Measurements from ENCODE around the gene DCUN1D2. TPM values are rescaled to one million over a fixed set of nuclear protein-coding genes. Genes with fewer than 3 reads are reported as not detected.
A peak's percentile ranks its signal among the peaks of the same experiment; 100 is the strongest.
"Not testable (repeated sequence)": the region's sequence is repeated elsewhere in the genome, so short reads cannot be mapped to it uniquely, and the experiment has no call there.

Gene DCUN1D2
- total RNA-seq, 1 donor from 2014 or later: 10.0 TPM

DNA sequence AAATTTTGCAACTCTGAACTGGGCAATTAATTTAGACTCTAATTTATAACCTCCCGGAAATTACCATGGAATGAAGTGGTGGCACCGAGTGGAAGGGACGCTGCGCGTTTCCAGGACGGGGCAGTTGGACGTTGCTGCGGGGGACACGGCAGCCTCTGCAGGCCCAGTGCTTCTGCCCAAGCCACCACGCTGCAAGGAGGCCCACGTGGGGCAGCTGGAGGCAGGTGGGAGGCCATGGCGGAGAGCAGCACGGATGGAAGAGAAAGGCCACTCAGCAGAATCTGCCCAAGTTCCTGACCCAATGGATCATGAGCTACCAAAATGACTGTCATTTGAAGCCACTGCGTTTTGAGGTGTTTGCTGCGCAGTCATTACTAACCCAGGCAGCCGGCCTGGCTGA is 26.0 kb downstream of the DCUN1D2 start:
- no peak for DNase-seq

DNA sequence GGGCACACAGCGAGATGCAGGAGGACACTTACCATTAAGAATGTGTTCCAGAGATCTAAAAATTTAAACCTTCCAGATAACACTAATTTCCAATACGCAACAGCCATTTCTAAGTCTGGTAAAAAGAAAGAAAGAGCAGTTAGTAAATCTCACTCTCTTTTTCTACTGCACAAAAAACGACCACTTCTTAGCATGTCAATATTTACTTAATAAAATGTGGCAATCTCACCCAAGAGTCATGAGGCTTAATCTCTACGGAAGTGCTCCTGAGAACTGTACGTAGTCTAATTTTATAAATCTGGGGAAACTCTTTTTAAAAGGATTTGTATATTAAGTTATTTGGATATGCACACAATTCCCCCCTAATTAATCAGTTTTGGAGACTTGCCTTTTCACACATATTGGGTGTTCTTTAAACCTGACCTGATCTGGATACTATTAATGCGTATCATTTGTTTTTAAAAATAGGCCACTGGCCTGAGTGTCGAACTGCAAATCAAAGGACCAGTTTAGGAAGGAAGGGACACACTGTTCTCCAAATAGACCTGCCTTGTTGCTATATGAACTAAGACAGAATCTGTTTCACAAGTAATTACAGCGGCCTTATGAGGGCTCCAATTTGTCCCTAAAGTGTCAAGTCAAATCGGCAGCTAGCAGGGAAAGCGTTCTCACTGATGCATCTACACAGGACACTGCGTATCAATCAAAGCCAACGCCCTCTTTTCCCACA is 29.3 kb downstream of the DCUN1D2 start:
- no peak for DNase-seq

DNA sequence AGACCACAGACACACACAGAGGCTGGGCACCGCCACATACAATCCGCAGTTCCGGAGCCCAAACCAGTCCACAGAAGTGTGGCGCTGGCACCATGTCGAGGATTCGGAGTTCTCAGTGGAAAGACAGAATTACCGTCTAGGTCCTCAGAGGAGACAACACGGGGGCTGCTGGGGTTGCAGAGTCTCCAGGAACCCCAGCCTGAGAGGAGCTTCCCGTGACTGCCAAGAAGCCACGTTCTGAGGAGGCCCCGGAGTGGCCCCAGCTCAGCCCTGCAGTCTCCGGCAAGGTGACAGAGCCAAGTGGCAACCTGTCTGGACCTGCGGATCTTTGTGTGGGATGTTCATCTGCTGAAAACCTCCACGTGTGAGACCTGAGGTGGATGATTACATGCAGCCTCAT is 29.9 kb downstream of the DCUN1D2 start:
- DNase-seq: no peak

DNA sequence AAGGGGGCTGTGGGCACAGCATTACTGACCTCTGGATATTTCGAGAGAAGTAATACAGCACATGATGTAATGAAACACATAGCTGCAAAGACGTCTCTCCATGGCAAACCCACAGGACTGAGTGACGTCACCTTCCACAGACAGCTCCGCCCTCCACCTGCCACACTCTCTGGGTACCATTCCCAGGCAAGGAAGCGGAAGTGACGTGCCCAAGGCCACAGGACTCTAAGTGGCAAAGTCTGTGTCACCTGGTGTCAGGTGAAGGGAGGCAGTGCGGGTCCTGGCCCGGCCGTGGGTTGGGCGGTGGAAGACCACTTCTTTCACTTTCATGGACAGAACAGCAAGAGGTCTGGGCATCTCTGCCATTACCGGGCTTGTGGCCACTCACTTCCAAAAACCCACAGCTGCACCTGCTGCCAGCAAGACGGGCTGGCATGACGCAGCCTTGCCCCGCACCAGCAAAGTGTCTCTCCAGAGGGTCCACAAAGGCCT is 30.4 kb downstream of the DCUN1D2 start:
- DNase-seq: no peak

DNA sequence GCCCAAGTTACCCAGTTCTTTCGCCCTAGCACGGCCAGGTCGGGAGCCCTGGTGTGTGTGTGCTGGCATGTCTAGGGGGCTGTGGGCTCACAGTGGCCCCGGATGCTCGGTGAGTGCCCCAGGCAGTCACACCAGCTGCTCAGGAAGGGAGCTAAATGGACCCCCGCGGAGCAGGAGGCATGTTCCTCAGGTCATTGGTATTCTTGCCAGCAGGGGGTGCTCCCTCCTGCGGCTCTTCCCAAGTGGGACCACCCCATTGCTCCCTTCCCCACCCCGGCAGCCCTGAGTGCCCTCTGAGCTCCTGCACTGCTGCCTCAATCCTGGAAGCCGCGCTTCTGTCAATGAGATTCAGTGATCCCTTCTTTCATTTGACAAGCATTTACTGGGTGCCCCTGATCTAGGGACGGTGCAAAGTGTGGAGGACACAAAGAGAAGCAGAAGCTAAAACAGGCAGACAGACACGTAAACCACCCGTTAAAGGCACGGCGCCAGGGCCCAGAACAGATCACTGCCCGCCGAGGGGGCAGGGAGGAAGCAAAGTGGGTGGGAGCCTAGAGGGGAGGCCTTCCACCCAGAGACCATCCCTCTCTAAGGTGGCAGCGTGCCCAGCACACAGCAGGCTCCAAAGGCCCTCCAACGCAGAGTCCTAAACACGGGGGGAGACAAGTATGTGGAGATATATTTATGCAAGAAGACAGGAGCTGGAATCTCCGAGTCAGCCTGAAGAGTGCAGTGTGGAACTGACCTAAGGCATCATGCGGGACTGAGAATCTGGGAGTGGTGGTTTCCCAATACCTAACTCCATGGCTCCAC is 32.1 kb downstream of the DCUN1D2 start:
- peak; percentile 59 for DNase-seq

DNA sequence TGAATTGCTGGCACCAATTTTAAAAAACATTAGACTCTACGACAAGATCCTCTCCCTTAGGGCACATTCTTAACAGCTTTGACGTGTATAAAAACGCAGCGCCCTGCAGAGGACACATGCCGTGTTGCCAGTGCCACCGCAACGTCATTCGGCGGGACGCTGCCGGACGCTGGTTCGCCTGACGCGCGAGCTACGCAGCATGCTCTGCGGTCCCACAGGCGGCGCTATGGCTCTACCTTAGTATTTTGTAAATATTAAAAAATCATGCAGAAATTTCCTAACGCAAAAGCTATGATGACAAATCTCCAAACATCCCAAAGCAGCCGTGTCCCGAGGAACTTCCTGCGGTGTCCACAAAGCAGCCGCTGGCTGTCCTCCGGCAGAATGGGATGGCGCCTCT is 33.0 kb downstream of the DCUN1D2 start:
- no peak for DNase-seq

DNA sequence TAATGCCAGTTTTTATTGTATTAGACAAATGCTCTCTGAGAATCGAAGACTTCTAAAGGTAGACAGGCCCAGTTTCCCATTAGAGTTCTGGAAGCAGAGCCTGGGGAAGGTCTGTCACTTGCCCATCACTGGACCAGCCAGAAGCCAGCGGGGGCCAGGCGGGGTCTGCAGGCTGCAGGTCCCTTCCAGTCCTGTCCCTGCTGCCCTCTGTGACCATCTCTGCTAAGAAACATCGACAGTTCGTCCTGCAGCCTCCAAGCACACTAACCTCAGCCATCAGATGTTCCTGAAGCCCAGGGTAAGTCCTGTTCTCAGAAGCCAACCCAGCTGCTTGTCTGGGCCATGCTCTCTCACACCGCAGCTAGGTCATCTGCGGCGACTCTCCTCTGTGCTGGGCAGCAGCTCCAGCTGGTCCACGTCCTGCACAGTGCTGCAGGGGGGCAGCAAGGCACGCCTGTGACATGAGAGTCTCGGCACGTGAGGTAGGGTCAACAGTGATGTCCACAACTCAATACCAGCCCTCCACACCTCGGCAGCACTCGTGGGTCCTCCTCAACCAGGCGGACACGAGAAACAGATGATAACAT is 34.3 kb downstream of the DCUN1D2 start:
- DNase-seq: no peak

DNA sequence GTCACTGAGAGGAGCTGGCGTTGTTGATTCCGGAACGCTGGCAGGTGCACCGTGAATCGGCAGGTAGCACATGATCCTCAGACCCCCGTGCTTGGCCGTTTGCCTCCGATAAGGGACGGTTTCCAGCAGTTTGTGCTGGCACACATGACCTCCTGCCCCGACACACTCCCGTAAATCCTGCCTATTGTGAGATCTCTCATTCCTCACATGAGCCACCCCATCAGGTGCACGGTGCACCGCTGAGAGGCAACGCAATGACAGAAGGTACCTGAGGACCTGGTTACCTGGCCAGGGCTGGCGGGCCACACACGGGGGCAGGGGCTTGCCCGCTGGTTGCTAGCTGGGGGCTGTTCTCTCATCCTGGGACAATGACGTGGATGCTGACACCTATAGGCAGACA is 35.1 kb downstream of the DCUN1D2 start:
- DNase-seq: no peak

DNA sequence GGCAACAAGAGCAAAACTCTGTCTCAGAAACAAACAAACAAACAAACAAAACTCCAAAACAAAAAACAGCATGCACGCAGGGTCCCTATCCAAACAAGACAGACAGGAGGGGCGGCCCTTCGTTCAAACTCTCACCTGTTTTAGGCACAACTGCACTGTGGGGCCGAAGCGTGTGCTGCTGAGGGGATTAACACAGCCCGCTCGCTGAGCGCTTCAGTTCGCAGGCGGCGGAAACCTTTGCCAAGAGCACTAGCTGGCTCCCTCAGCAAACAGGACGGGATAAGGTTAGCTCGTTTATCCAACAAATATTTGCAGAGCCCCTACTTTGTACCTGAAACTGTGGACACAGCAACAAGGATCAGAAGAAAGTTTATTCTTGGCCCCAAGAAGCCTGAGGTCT is 35.6 kb downstream of the DCUN1D2 start:
- DNase-seq: no peak

DNA sequence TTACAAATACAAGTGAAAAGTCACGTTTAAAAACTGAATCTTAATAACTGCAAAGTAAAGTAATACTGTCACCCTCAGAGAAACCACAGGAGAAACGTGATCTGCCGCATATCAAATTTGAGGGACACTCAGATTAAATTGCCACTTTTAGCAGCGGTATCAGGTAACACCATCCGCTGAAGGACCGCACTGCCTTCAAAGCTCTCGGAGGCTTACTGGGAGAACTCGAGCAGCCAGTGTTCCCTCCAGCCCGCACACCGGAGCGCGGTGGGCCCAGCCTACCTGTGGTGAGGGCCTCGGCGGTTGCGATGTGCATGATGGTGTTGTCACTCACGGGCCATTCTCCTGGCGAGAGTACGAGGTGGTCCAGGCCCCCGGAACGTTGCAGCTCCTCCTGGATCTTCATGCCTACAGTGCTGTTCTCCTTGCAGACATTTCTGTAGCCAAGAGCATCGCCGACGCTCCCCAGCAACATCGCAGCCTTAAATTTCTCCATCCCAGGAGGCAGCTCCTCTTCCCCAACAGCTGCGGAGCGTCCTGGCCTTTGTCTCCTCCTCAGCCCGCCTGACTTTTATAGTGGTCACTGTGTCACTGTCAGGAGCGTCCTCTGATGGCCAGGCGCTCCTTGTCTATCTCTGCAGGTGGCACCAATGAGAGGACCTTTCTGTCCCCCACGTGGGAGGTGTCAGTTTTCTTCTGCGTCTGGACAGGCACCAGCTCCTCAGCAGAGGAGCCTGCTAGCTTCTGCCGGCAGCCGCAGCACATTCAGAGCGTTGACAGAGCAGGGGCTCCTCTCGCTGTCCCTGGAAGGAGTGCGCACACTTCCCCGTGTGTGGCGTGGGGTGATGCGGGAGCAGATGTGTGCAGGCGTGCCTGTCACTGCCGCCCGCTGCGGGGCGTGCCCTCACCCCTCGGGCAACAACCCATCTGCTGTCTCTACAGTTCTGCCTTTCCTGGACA is 37.3 kb downstream of the DCUN1D2 start, which contains the start of gene ADPRHL1:
Gene ADPRHL1, minus strand, starts transcription at position 547 of the 960 bp plus-strand sequence. Its CDS starts 51 bp downstream, at position 496.
- no peak for DNase-seq

DNA sequence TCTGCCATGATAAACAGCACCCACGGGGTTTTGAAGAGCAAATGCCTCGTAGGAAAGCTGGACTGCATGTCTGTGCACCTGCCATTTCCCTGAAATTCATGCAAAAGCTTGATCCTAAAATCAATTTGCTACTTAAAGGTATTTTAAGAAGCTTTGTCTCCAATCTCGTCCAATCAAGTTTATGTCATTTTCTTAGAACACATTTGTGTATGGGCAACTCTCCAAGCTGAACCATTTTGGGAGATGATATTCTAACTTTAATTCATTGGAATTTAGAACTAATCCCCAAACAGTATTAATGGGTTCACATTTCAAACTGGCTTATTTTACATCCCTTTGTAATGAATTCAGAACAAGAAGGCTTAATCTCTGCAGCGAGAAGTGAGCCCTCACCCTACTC is 38.0 kb downstream of the DCUN1D2 start:
- DNase-seq: no peak

DNA sequence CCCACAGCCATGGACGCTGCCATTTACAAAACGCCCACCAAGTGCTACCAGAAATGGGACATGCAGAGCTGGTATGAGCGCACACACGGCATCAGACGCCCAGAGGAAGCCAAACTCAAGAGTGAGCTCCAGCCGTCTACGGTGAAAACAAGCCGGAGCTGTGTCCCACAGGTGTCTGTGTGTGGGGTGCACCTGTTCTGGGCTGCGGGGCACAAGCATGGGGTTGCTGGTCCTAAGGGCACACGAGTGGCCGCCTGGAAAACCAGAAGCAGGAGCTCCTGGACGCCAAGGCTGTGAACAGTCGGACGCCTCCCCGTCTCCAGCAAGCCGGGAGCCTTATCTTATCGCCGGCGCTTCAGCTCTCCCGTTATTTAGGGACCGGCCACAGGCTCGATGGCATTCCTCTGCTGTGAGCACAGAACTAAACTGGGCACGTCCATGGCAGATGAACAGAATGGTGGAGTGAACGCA is 38.5 kb downstream of the DCUN1D2 start:
- DNase-seq: no peak

DNA sequence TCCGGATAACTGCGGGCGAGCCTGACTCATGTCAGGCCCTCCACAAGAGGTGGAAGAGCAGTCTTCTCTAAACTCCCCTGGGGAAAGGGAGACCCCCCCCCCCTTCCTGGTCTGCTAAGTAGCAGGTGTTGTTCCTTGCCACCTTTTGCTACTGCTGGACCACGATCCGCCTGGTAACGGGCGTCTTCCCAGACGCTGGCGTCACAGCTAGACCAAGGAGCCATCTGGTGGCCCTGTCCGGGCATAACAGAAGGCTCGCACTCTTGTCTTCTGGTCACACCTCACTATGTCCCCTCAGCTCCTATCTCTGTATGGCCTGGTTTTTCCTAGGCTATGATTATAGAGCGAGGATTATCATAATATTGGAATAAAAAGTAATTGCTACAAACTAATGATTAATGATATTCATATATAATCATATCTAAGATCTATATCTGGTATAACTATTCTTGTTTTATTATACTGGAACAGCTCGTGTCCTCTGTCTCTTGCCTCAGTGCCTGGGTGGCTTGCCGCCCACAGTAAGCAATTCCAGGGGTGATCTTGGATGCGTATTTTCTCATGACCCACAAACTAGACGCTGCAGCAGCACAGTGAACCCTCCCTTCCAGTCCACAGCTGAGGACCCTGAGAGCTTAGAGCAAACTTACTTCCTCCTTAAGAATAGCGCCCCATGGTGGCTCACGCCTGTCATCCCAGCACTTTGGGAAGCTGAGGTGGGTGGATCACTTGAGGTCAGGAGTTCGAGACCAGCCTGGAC is 39.5 kb downstream of the DCUN1D2 start:
- peak; percentile 42 for DNase-seq

DNA sequence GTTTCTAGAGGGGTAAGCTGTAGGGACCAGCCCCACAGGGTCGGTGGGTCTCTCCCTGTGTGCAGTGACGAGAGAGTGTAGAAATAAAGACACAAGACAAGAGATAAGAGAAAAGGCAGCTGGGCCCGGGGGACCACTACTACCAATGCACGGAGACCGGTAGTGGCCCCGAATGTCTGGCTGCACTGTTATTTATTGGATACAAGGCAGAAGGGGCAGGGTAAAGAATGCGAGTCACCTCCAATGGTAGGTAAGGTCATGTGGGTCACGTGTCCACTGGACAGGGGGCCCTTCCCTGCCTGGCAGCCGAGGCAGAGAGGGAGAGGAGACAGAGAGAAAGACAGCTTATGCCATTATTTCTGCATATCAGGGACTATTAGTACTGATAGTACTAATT is 40.2 kb downstream of the DCUN1D2 start:
- not testable (repeated sequence) for DNase-seq

DNA sequence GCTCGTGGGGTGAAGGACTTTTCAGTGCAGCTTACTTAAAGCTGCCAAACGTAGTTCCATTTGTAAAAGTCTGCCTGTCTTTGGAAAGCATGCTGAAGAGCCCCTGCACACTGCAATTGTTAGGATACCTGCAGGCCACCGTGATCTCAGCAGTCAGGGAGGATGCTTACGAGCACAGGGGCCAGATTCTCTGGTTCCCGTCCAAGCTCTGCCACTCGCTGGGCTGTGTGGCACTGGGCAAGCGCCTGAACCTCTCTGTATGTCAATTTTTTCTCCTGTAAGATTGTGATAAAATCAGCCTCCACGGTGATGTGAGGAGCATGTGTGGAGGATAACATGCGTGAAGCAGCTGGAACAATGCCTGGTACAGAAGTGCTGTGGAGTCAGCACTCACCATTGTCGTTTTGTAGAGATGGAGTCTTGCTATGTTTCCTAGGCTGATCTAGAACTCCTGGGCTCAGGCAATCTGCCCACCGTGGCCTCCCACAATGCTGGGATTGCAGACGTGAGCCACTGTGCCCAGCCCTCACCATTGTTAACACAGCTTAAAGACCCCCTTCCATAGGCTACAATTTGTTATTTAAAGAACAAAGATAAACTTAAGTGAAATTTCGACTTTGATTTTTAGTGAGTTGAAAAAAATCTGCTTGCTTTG is 40.7 kb downstream of the DCUN1D2 start:
- DNase-seq: no peak

DNA sequence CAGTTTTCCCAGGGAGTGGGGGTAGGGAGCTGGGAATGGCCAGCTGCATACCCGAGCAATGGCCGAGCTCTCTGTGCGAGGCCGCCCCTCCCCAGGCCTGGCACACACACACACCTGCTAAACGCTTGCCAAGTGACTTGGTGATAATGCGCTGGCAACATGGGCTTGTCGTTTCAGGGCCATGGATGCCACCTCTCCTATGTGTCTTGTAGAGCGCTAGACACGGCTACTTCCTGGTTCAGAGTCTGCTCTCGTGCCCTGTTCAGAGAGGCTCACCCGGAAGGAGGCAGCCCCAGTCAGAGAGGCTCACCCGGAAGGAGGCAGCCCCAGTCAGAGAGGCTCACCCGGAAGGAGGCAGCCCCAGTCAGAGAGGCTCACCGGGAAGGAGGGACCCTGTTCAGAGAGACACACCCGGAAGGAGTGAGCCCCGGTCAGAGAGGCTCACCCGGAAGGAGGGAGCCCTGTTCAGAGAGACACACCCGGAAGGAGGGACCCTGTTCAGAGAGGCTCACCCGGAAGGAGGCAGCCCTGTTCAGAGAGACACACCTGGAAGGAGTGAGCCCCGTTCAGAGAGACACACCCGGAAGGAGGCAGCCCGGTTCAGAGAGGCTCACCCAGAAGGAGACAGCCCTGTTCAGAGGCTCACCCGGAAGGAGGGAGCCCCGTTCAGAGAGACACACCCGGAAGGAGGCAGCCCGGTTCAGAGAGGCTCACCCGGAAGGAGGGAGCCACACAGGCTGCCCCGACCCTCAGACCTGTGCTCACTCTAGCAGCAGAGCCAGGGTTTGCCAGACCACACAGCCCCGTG is 41.4 kb downstream of the DCUN1D2 start:
- peak; percentile 89 for DNase-seq

DNA sequence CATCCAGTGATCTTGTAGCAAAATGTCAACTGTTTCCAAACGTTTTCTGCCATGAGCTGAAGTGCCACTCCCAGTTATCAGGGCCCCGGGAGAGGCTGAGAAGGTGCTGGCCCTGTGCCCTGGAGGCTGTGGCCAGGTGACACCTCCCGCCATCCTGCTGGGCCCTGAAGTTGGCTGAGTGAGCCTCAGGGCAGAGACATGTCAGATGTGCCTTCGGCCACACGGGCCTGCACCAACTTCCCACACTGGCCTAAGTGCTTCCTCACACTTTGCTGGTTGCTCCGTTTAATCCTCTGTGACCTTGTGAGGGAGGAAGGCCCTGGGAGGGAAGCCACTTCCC is 42.0 kb downstream of the DCUN1D2 start:
- no peak for DNase-seq

DNA sequence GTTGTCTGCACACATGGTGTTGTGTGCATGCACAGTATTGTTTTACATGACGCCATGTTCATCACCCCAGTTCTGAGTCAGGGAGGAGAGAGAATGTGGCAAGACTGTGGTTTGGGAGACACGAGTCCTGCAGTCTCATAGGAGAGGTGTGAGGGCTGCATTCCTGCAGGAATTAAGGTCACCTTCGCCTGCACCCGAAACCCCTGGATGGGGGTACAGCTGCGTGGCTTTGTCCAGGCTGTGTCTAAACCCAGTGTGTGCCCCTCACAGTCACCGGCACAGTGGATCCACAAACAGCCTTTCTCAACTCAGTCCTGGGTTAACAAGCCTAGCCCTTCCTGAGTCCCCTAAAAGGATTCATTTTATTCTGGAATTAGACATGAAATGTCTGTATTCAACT is 42.9 kb downstream of the DCUN1D2 start:
- DNase-seq: no peak

DNA sequence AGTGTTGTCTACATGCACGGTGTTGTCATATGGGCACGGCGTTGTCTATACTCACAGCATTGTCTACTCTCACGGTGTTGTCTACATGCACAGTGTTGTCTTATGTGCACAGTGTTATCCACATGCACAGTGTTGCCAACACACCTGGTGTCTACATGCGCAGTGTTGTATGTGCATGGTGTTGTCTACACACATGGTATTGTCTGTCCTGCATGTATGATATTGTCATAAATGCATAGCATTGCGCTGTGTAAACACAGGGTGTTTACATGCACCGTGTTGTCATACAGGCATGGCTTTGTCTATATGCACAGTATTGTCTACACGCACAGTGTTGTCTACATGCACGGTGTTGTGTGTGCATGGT is 44.0 kb downstream of the DCUN1D2 start:
- DNase-seq: no peak
